Neural progenitor cell (in vitro differentiated cells): ENCODE measurements around the gene HS3ST3A1.

ENCODE experiments used
- EZH2 ChIP-seq: fragments of 200-600 bp; sonication (generic); IDR thresholded peaks from 2 replicates; pipeline ENCODE4 v1.6.1; 2017; ENCODE audit warnings: antibody characterized with exemption, mild to moderate bottlenecking, moderate library complexity
- TF ChIP-seq, protein P1 (sequence below): fragments of 200-600 bp; sonication (generic); IDR thresholded peaks from 2 replicates; pipeline ENCODE4 v1.5.1; 2017; ENCODE audit warnings: antibody characterized with exemption, mild to moderate bottlenecking

DNA sequence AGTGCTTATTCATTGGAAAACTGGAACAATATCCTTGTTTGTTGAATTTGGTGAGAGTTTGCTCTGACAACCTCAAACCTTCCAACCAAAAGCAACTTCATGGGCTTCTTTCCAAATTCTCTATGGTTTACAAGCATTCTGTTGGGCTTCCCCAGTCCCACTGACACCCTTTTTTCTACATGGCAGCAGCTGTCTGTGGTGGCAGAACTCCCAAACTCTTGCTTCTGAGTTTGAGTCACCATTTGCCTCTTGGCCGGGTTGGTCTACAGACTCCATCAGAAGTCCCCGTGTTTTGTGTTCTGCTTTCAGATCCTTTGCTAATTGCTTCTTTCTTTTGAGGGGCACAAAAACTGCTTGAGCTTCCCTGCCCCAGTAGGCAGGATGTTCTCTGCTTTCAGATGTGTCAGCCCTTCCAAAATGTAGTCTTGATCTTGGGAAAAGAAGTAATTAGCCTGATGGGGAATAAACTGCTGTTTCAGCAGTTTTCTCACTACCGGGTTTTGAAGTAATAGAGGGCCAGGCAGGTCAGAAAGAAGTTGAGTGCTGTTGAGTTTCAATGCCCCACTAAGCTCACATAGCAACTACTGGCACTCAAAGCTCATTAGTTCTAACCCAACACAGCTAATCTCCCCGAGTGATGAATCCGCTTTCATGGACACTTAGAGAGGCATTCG, 80.7 kb downstream of the HS3ST3A1 start:
- TF ChIP-seq, protein P1, sequence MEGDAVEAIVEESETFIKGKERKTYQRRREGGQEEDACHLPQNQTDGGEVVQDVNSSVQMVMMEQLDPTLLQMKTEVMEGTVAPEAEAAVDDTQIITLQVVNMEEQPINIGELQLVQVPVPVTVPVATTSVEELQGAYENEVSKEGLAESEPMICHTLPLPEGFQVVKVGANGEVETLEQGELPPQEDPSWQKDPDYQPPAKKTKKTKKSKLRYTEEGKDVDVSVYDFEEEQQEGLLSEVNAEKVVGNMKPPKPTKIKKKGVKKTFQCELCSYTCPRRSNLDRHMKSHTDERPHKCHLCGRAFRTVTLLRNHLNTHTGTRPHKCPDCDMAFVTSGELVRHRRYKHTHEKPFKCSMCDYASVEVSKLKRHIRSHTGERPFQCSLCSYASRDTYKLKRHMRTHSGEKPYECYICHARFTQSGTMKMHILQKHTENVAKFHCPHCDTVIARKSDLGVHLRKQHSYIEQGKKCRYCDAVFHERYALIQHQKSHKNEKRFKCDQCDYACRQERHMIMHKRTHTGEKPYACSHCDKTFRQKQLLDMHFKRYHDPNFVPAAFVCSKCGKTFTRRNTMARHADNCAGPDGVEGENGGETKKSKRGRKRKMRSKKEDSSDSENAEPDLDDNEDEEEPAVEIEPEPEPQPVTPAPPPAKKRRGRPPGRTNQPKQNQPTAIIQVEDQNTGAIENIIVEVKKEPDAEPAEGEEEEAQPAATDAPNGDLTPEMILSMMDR: no peak
- no peak for TF ChIP-seq EZH2
